Natural killer cell treated with Interleukin-12 subunit alpha and Interleukin-12 subunit beta and Interleukin-15 and Interleukin-18, amount 100 ng/mL, for 72 hours (primary cell): ENCODE results near the gene SLC25A22. TPM values are rescaled to one million over a fixed set of nuclear protein-coding genes. Genes with fewer than 3 reads are reported as not detected.

Experiments
- ATAC-seq, 2 donors: fragments of 150-1000 bp; cut with Tn5 transposase in 1 of 2; sonication (Bioruptor Pico), chemical (Tn5 transposase) in 1 of 2; 2 replicates each; pipeline ENCODE4 v1.10.0; 2021
- DNase-seq: peaks from one replicate; pipeline ENCODE4 v3.0.0; 2022; ENCODE audit warnings: low spot score
- H3K27ac Mint-ChIP-seq, 2 donors: 1 replicate in 1 of 2; 2 replicates in 1 of 2; pipeline ENCODE4 v1.8.0; 2022; ENCODE audit warnings: mixed read lengths in 2 of 2, mild to moderate bottlenecking in 1 of 2, moderate library complexity in 1 of 2
- H3K27me3 Mint-ChIP-seq, 2 donors: 1 replicate in 1 of 2; 2 replicates in 1 of 2; pipeline ENCODE4 v1.8.0; 2022; ENCODE audit warnings: mixed read lengths in 2 of 2
- H3K36me3 Mint-ChIP-seq: one replicate; pipeline ENCODE4 v1.8.0; 2022; ENCODE audit warnings: mixed read lengths
- H3K4me1 Mint-ChIP-seq, 2 donors: 1 replicate in 1 of 2; 2 replicates in 1 of 2; pipeline ENCODE4 v1.8.0; 2022; ENCODE audit warnings: low read depth in 2 of 2, mixed read lengths in 2 of 2, mild to moderate bottlenecking in 1 of 2
- H3K4me3 Mint-ChIP-seq: one replicate; pipeline ENCODE4 v1.8.0; 2022; ENCODE audit warnings: mixed read lengths
- H3K9me3 Mint-ChIP-seq: 2 replicates; pipeline ENCODE4 v1.8.0; 2022; ENCODE audit warnings: mixed read lengths
- total RNA-seq, 2 donors: library from RNA; stranded (reverse); gene quantifications; one replicate each; pipeline ENCODE4 v1.2.3, GENCODE V29; 2022

SLC25A22 gene
- total RNA-seq, 2 donors from 2014 or later, result 64.3 to 125 TPM

DNA sequence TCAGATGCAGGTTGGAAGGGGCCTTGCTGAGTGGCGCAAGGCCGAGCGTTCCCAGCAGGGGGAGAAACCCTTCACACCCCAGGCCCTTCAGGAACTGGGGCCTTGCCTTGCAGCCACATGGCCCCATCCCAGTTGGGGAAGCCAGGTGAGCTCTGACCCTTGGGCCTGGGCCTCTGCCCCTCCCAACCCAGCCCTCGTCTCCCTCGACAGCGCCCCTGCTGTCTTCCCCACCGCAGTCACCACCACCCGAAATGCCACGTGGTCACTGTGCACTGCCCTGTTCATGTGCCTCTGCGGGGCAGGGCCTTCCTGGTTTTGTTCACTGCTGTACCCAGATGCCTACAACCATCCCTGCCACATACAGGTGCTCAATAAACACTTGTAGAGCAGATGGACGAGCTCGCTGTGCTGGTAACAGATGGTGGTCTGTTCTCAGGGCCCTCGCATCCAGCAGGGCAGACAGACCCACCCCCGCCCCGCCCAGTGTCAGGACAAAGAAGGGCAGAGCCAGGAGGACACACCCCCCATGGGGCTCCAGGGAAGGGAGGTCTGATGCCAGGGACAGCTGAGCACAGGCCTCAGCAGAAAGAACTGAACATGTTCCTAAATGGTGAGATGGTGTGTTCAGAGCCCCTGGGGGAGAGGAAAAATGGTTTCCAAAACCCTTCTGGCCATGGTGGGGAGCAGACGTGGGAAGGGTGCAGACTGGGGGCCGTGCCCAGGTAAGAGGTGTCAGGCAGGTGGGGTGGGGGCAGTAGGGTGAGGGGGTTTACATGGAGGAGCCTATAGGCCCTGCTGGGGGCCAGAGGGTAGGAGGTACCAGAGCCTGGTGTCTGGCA lies 40.6 kb upstream of the SLC25A22 start:
- no peak for DNase-seq
- no peak overlapping the region for H3K27ac Mint-ChIP-seq
- no peak overlapping the region for H3K4me3 Mint-ChIP-seq
- no peaks in the 10 kb centered on the region for H3K9me3 Mint-ChIP-seq
- H3K36me3 Mint-ChIP-seq, result no peaks in the 10 kb centered on the region
- peaks cover 21 to 33% of the 10 kb centered on the region in 2 donors for H3K4me1 Mint-ChIP-seq
- no peaks in the 10 kb centered on the region for H3K27me3 Mint-ChIP-seq
- ATAC-seq, result no peak

DNA sequence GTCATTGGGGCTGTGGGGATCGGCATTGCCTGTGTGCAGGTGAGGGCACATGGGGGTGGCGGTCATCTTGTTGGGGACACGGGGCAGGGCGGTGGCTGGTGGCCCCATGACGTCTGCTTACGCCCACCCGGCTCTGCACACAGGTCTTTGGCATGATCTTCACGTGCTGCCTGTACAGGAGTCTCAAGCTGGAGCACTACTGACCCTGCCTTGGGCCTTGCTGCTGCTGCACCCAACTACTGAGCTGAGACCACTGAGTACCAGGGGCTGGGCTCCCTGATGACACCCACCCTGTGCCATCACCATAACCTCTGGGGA lies 39.9 kb upstream of the SLC25A22 start:
- Mint-ChIP-seq H3K27ac (no peak overlapping the region), H3K9me3 (no peaks in the 10 kb centered on the region), H3K27me3 (no peaks in the 10 kb centered on the region), H3K4me1 (peaks cover 18 to 30% of the 10 kb centered on the region in 2 donors), H3K4me3 (no peak overlapping the region), H3K36me3 (no peaks in the 10 kb centered on the region)
- DNase-seq, result no peak
- no peak for ATAC-seq

DNA sequence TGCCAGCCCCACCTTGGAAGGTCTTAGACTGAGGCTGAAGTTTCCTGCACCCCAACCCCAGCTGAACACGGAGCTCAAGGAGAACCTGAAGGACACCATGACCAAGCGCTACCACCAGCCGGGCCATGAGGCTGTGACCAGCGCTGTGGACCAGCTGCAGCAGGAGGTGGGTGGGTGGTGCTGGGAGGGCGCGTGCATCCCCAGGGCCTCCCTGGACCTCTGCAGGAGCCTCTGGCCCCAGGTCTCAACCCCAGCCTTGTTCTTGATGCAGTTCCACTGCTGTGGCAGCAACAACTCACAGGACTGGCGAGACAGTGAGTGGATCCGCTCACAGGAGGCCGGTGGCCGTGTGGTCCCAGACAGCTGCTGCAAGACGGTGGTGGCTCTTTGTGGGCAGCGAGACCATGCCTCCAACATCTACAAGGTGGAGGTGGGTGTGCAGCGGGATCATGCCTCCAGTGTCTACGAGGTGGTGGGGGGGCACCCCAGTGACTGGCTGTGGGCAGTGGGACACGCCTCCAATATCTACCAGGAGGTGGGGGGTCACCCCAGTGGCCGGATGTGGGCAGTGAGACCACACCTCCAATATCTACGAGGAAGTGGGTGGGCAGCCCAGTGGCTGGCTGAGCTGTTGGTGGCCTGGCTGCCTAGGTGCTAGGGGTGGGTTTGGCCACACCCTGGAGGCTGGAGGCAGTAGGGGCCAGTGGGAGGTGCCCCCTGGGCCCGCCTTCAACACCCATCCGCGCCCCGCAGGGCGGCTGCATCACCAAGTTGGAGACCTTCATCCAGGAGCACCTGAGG lies 39.3 kb upstream of the SLC25A22 start:
- H3K4me1 Mint-ChIP-seq, result peaks cover 18 to 30% of the 10 kb centered on the region in 2 donors
- peak overlapping the region; percentile 47 for H3K4me3 Mint-ChIP-seq
- no peak for DNase-seq
- no peaks in the 10 kb centered on the region for H3K36me3 Mint-ChIP-seq
- no peak overlapping the region for H3K27ac Mint-ChIP-seq
- peak in 1 of 2 donors; percentile 12 for ATAC-seq
- no peaks in the 10 kb centered on the region for H3K9me3 Mint-ChIP-seq
- H3K27me3 Mint-ChIP-seq, result no peaks in the 10 kb centered on the region

DNA sequence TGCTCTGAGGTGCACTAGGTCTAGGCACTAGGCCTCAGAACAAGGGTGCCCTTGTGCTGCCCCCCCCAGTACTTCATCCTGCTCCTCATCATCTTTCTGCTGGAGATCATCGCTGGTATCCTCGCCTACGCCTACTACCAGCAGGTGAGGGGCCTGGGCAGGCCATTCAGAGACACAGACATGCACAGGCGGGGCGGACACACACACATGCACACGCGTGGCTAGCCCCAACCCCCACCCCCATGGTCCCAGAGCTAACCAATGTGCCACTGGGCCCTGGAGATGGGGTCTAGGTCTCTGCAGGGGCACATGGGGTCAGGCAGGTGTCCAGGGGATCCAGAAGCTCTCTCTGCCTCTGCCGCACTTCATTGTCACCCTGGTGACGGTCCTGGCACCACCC lies 38.6 kb upstream of the SLC25A22 start:
- Mint-ChIP-seq H3K4me3 (no peak overlapping the region), H3K36me3 (no peaks in the 10 kb centered on the region), H3K27me3 (peaks cover 0 to 1% of the 10 kb centered on the region in 2 donors), H3K4me1 (peaks cover 18 to 32% of the 10 kb centered on the region in 2 donors), H3K9me3 (no peaks in the 10 kb centered on the region), H3K27ac (no peak overlapping the region)
- no peak for DNase-seq
- no peak for ATAC-seq

DNA sequence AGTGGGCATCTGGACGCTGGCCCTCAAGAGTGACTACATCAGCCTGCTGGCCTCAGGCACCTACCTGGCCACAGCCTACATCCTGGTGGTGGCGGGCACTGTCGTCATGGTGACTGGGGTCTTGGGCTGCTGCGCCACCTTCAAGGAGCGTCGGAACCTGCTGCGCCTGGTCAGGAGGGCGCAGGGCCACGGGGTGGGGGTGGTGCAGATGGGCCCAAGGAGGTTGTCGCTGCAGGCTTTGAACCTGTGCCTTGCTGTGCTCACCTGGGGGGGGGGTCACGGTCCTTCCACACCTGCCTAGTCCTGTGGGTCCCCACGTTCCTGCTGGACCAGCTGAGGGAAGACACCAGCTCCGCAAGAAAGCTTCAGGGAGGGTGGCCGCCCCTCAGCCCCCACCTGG lies 38.2 kb upstream of the SLC25A22 start:
- Mint-ChIP-seq H3K27ac (no peak overlapping the region), H3K9me3 (no peaks in the 10 kb centered on the region), H3K4me1 (peaks cover 17 to 32% of the 10 kb centered on the region in 2 donors), H3K4me3 (no peak overlapping the region), H3K27me3 (peaks cover 0 to 4% of the 10 kb centered on the region in 2 donors), H3K36me3 (no peaks in the 10 kb centered on the region)
- DNase-seq, result no peak
- no peak for ATAC-seq

DNA sequence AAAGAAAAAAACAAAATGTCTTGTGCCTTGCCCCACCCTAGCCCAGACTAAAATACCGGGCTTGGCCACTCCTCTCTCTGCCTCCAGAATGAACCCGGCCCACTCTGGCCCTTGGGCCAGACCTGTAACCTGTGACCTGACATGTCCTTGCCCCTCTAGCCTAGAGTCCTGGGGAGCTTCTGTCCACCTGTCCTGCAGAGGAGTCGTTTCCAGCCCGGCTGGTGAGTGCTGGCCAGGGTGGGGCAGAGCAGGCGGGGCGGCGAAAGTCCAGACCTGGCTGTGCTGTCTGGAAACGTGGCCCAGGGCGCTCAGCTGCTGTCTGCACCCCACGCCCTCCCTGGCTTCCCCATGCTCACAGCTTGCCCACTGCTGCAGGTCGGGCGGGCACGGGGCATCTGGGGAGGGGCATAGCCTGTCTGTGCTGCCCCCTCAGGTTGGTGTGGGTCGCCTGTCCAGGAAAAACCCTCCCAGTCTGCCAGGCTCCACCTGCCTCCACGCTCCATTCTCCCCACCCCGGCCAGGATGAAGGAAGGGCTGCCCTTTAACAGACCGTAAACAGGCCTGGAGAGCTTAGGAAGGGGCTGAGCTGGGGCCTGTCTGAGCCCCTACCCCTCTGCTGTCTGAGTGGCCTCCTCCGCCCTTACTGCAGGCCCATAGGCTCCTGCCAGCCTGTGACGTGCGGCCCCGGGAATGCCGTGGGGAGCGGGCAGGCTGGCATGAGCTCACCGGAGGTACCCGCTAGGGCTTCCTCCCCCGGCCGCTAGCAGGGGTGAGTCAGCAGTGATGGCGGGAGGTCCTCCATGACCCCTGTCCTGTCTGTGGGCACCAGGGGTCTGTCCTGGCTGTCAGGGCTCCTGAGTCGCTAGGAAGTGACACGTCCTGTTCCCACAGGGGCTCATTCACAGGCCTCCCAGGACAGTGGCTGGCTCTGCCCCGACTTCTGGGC lies 36.6 kb upstream of the SLC25A22 start:
- no peak for DNase-seq
- peaks cover 0 to 4% of the 10 kb centered on the region in 2 donors for H3K27me3 Mint-ChIP-seq
- H3K27ac Mint-ChIP-seq, result no peak overlapping the region
- H3K4me1 Mint-ChIP-seq, result peaks cover 6 to 20% of the 10 kb centered on the region in 2 donors
- peak overlapping the region; percentile 34 for H3K4me3 Mint-ChIP-seq
- no peaks in the 10 kb centered on the region for H3K36me3 Mint-ChIP-seq
- no peaks in the 10 kb centered on the region for H3K9me3 Mint-ChIP-seq
- ATAC-seq, result no peak

DNA sequence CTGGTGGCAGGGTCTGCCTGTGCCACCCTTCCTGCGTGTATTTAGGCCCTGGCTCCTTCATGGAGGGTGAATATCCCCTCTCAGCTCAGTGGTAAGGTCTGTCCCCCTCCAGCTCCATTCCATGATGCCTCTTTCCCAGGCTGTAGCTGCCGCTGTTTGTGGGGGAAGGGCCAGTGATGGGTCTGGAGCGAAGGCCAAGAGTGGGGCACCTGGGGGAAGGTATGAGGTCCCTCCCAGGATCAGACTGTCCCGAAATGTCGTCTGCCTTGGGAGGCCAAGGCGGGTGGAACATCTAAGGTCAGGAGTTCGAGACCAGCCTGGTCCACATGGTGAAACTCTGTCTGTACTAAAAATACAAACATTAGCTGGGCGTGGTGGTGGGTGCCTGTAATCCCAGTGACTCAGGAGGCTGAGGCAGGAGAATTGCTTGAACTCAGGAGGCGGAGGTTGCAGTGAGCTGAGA lies 35.8 kb upstream of the SLC25A22 start:
- Mint-ChIP-seq H3K4me1 (peaks cover 6 to 22% of the 10 kb centered on the region in 2 donors), H3K27ac (no peak overlapping the region)

DNA sequence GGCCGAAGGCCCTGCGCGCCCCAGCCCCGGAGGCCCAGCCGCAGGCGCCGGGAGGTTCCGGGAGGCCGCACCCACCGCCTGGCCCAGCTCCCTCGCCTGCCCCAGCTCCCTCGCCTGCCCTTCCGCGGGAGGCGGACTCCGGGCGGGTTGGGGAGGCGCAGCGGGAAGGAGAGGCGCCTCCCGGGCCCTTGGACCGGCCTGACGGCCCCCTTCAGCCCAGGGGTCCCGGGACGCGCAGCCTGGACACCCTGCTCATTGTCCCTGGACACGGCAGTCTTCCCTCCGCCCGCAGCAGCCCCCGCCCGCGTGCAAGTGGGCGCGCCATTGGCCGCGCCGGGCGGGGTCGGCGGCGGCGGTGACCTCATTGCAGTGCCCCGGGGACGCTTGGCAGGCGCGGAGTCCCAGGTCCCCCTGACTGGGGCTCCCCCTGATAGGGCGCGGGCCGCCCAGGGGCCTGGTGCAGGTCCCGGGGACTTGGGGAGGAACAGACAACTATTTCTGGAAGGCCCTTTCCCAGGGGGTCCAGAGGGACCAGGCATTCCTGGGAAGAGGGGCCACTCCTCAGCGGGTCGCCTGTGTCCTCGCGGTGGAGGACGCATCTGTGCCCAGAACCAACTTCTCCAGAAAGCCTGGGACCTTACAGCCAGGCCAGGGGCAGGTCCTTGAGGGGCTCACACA lies 35.2 kb upstream of the SLC25A22 start:
- no peak overlapping the region for H3K27ac Mint-ChIP-seq
- H3K4me1 Mint-ChIP-seq, result peaks cover 7 to 20% of the 10 kb centered on the region in 2 donors
- DNase-seq (no peak), ATAC-seq (peak; percentile 46 to 58)
- peaks cover 0 to 11% of the 10 kb centered on the region in 2 donors for H3K27me3 Mint-ChIP-seq
- no peaks in the 10 kb centered on the region for H3K36me3 Mint-ChIP-seq
- no peaks in the 10 kb centered on the region for H3K9me3 Mint-ChIP-seq
- H3K4me3 Mint-ChIP-seq, result peak overlapping the region; percentile 34

More for the DNA sequence above, 35.8 kb upstream of the SLC25A22 start:
- DNase-seq (no peak), ATAC-seq (no peak)
- Mint-ChIP-seq H3K4me3 (peak overlapping the region; percentile 34), H3K9me3 (no peaks in the 10 kb centered on the region), H3K27me3 (peaks cover 0 to 9% of the 10 kb centered on the region in 2 donors), H3K36me3 (no peaks in the 10 kb centered on the region)

DNA sequence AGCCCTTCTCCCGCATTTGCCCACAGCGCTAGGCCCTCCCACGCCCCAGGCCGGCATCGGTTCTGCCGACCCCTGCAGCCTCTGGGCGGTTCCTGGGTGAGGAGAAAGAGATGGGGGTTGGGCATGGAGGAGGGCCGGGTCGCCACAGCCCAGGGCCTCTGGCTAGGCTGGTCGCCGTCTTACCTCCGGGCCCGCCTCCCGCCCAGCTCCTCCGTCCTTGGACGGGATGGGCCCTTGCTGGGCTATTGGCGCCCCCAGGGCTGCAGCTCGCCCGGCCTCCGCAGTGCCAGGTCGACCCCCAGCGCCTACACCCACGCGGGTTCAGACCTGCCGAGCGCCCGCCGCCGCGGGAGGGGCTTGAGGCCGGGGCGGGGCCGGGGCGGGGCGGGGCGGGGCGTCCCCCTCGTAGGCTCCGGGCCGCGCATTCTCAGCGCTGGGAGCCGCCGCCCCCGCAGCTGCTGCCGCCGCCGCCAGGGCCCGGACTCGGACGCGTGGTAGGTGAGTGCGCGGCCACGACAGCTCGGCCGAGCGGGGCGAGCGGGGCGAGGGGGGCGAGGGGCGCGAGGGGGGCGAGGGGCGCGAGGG lies 34.5 kb upstream of the SLC25A22 start, which contains the start of gene CD151:
TSS of gene CD151 (plus strand) at position 424 of the 585 bp plus-strand sequence. CDS start 3,118 bp downstream, outside the sequence.
- Mint-ChIP-seq H3K27ac (no peak within 1 kb of the TSS), H3K4me1 (peaks cover 11 to 23% of the 10 kb centered on the region in 2 donors)

DNA sequence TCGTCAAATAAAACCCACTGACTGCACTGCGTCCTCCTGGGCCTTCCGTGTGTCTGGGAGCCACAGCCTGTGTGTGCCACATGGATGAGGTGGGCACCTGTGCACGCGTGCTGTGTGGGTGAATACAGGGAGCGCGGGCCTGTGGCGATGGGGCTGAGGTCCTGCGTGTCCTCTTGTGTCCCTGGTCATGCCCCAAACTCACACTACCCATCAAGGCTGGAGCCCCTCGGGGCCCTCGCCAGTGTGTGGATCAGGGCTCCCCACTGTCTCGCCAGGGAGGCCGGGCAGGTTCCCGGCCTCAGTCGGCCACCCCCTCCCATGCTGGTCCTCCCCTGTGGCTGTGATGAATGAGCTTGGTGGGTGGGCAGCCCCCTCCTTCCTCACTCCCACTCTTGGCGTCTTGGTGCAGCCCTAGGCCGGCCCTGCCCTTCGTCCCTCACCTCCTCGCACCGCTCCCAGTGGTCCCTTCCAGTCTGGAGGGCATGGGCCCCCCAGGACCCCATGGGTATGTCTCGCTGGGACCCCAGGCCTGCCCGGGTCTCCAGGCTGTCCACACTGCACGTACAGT lies 34.0 kb upstream of the SLC25A22 start:
- no peak for ATAC-seq
- H3K4me3 Mint-ChIP-seq, result peak overlapping the region; percentile 71
- H3K27ac Mint-ChIP-seq, result no peak overlapping the region
- peaks cover 10 to 22% of the 10 kb centered on the region in 2 donors for H3K4me1 Mint-ChIP-seq
- no peak for DNase-seq
- no peaks in the 10 kb centered on the region for H3K9me3 Mint-ChIP-seq
- peaks cover 0 to 17% of the 10 kb centered on the region in 2 donors for H3K27me3 Mint-ChIP-seq
- no peaks in the 10 kb centered on the region for H3K36me3 Mint-ChIP-seq

More for the DNA sequence above, 34.5 kb upstream of the SLC25A22 start, which contains the start of gene CD151:
- no peak for DNase-seq
- H3K4me3 Mint-ChIP-seq, result peak within 1 kb of the TSS; percentile 71
- peaks cover 0 to 15% of the 10 kb centered on the region in 2 donors for H3K27me3 Mint-ChIP-seq
- no peaks in the 10 kb centered on the region for H3K9me3 Mint-ChIP-seq
- no peaks in the 10 kb centered on the region for H3K36me3 Mint-ChIP-seq
- peak; percentile 77 to 82 for ATAC-seq

DNA sequence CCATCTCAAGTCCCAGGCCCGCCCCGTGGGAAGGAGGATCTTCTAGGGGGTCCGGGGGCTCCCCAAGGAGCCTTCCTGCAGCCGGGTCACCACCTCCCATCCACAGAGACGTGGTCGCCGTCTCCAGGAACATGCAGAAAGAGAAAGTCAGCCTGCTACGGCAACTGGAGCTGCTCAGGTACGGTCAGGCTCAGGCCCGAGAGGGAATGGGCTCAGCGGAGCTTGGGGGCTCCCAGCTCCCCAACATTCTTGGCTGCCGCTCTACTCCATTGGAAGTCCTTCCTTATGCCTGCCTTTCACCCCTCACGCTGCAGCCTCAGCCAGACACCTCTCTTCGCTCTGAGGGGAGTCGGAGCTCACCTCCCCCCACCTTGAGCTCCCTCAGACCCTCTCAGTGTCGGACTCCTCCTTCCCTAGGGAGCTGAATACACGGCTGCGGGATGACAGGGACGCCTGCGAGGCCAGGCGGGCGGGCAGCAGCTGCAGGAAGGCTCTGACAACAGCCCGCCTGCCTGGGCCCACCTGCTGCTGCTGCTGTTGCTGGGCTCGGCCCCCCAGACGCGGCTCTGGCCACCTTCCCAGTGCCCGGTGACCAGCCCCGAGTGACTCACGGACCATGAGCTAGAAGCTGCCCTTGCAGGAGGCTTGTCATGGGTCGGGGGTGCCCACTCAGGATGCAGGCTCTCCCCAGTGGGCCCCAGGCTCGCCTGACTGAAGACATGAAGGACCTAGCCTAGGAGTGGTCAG lies 33.2 kb upstream of the SLC25A22 start:
- ATAC-seq (no peak), DNase-seq (no peak)
- H3K27me3 Mint-ChIP-seq, result peaks cover 0 to 17% of the 10 kb centered on the region in 2 donors
- no peaks in the 10 kb centered on the region for H3K36me3 Mint-ChIP-seq
- H3K9me3 Mint-ChIP-seq, result no peaks in the 10 kb centered on the region
- no peak overlapping the region for H3K27ac Mint-ChIP-seq
- peak overlapping the region; percentile 71 for H3K4me3 Mint-ChIP-seq
- H3K4me1 Mint-ChIP-seq, result peaks cover 10 to 22% of the 10 kb centered on the region in 2 donors
